IMR-90 (cell line): ENCODE results near the gene SPPL2A. TPM values are rescaled to one million over a fixed set of nuclear protein-coding genes. Genes with fewer than 3 reads are reported as not detected.

Experiments used
- ATAC-seq: fragments of 200-7000 bp; cut with Tn5 transposase; 2 replicates; pipeline ENCODE4 v1.9.1; 2020; ENCODE audit warnings: low read depth, mild to moderate bottlenecking, moderate library complexity
- BruUV-seq: library from RNA; stranded (reverse); fragments of 400-500 nt; replicated peaks from 2 replicates; lab custom pipeline; 2021; lab: Mats Ljungman, UMichigan
- CTCF ChIA-PET: fragments of 300-600 bp; formaldehyde crosslinking; extraction: SDS; loops from one replicate; lab custom pipeline; 2021; ENCODE audit warnings: antibody characterized with exemption; lab: Yijun Ruan, JAX
- POLR2A ChIA-PET: fragments of 300-600 bp; sonication (Branson Sonifier 250); formaldehyde crosslinking; loops from one replicate; lab custom pipeline; 2022; ENCODE audit warnings: antibody characterized with exemption; ENCODE audit not compliant: unreplicated experiment; lab: Charles Lee
- DNase-seq: peaks from one replicate; pipeline ENCODE4 v3.0.0; 2013
- H2AFZ ChIP-seq: replicated peaks from 2 replicates; pipeline ENCODE3; 2013; ENCODE audit warnings: low read length, mild to moderate bottlenecking; ENCODE audit not compliant: poor library complexity
- H2AK5ac ChIP-seq: 2 replicates; pipeline ENCODE4 v1.6.1; 2013; ENCODE audit warnings: low read depth, low read length, inconsistent platforms
- H2AK9ac ChIP-seq: replicated peaks from 2 replicates; pipeline ENCODE3; 2013; ENCODE audit warnings: mild to moderate bottlenecking, low read depth, low read length, moderate library complexity; ENCODE audit not compliant: poor library complexity
- H2BK120ac ChIP-seq: 2 replicates; pipeline ENCODE4 v1.6.1; 2013; ENCODE audit warnings: low read depth, low read length, inconsistent platforms
- H2BK15ac ChIP-seq: 3 replicates; pipeline ENCODE4 v1.6.1; 2013; ENCODE audit warnings: low read depth, low read length, inconsistent platforms
- H2BK20ac ChIP-seq: 2 replicates; pipeline ENCODE4 v1.6.1; 2013; ENCODE audit warnings: low read depth, mild to moderate bottlenecking, inconsistent platforms, low read length, moderate library complexity
- H2BK5ac ChIP-seq: 2 replicates; pipeline ENCODE4 v1.6.1; 2013; ENCODE audit warnings: mild to moderate bottlenecking, low read depth, low read length, inconsistent platforms; ENCODE audit not compliant: poor library complexity, severe bottlenecking
- H3K14ac ChIP-seq: replicated peaks from 2 replicates; pipeline ENCODE4 v1.6.1; 2013; ENCODE audit warnings: low read depth, low read length, inconsistent platforms
- H3K18ac ChIP-seq: 2 replicates; pipeline ENCODE4 v1.6.1; 2013; ENCODE audit warnings: low read depth, low read length, control low read depth
- H3K23ac ChIP-seq: 2 replicates; pipeline ENCODE4 v1.6.1; 2013; ENCODE audit warnings: low read depth, low read length, inconsistent platforms
- H3K27ac ChIP-seq: 2 replicates; pipeline ENCODE4 v1.5.1; 2013; ENCODE audit warnings: mild to moderate bottlenecking, control low read depth, low read length; ENCODE audit not compliant: insufficient read depth
- H3K27me3 ChIP-seq: 2 replicates; pipeline ENCODE4 v1.6.1; 2013; ENCODE audit warnings: low read length; ENCODE audit not compliant: control insufficient read depth, insufficient read depth
- H3K36me3 ChIP-seq: 2 replicates; pipeline ENCODE4 v1.6.1; 2013; ENCODE audit warnings: low read length, mixed read lengths; ENCODE audit not compliant: control insufficient read depth, insufficient read depth
- H3K4ac ChIP-seq: 2 replicates; pipeline ENCODE4 v1.6.1; 2013; ENCODE audit warnings: low read depth, low read length, inconsistent platforms
- H3K4me1 ChIP-seq: 2 replicates; pipeline ENCODE4 v1.6.1; 2013; ENCODE audit warnings: low read length, mixed read lengths; ENCODE audit not compliant: control insufficient read depth, insufficient read depth
- H3K4me2 ChIP-seq: 2 replicates; pipeline ENCODE4 v1.6.1; 2013; ENCODE audit warnings: low read depth, mild to moderate bottlenecking, control low read depth, low read length, moderate library complexity
- H3K4me3 ChIP-seq: 2 replicates; pipeline ENCODE4 v1.5.1; 2013; ENCODE audit warnings: low read depth, mild to moderate bottlenecking, control low read depth, low read length, moderate library complexity; ENCODE audit not compliant: insufficient read depth
- H3K56ac ChIP-seq: 2 replicates; pipeline ENCODE4 v1.6.1; 2013; ENCODE audit warnings: low read length, inconsistent platforms; ENCODE audit not compliant: insufficient read depth; ENCODE audit errors: extremely low read depth
- H3K79me1 ChIP-seq, 2 experiments: 2 replicates each; pipeline ENCODE4 v1.6.1; 2013; ENCODE audit warnings: low read length in 2 of 2, inconsistent platforms in 1 of 2, low read depth in 1 of 2
- H3K9ac ChIP-seq: 2 replicates; pipeline ENCODE4 v1.6.1; 2013; ENCODE audit warnings: low read depth, low read length, control low read depth
- H3K9me1 ChIP-seq: 2 replicates; pipeline ENCODE4 v1.6.1; 2013; ENCODE audit warnings: low read length, inconsistent platforms; ENCODE audit not compliant: insufficient read depth
- H3K9me3 ChIP-seq: 2 replicates; pipeline ENCODE4 v1.6.1; 2013; ENCODE audit warnings: low read length; ENCODE audit not compliant: control insufficient read depth, insufficient read depth
- H4K20me1 ChIP-seq: 2 replicates; pipeline ENCODE4 v1.6.1; 2013; ENCODE audit warnings: low read length, inconsistent platforms; ENCODE audit not compliant: insufficient read depth
- H4K5ac ChIP-seq: 2 replicates; pipeline ENCODE4 v1.6.1; 2013; ENCODE audit warnings: mild to moderate bottlenecking, low read depth, low read length, control low read depth
- H4K8ac ChIP-seq, 2 experiments: 2 replicates each; pipeline ENCODE4 v1.6.1; 2013; ENCODE audit warnings: low read depth in 2 of 2, low read length in 2 of 2, control low read depth in 1 of 2, inconsistent platforms in 1 of 2
- H4K91ac ChIP-seq: 2 replicates; pipeline ENCODE4 v1.6.1; 2013; ENCODE audit warnings: low read depth, low read length, inconsistent platforms; ENCODE audit not compliant: insufficient read depth
- FOS ChIP-seq: fragments of 150-350 bp; IDR thresholded peaks from 2 replicates; pipeline ENCODE4 v1.6.1; 2016; ENCODE audit warnings: low read depth, low read length
- MAFK ChIP-seq: IDR thresholded peaks from 2 replicates; pipeline ENCODE4 v1.6.1; 2012; ENCODE audit warnings: low read depth, low read length, improper control_type of control experiment
- MAZ ChIP-seq: IDR thresholded peaks from 2 replicates; pipeline ENCODE4 v1.6.1; 2012; ENCODE audit warnings: low read depth, mild to moderate bottlenecking, low read length, improper control_type of control experiment, moderate library complexity, borderline replicate concordance
- MXI1 ChIP-seq: IDR thresholded peaks from 2 replicates; pipeline ENCODE4 v1.6.1; 2012; ENCODE audit warnings: low read depth, mild to moderate bottlenecking, low read length, moderate library complexity, borderline replicate concordance
- SMC3 ChIP-seq: fragments of 150-350 bp; IDR thresholded peaks from 2 replicates; pipeline ENCODE4 v1.6.1; 2016; ENCODE audit warnings: low read depth, mild to moderate bottlenecking, antibody characterized with exemption, low read length, moderate library complexity
- WGBS, 2 experiments: methylation state at CpG; one replicate each; pipeline versions ENCODE4 v1.1.5 to v1.1.7; 2013; ENCODE audit warnings: missing lambda C conversion rate in 2 of 2; ENCODE audit not compliant: insufficient read length in 1 of 2; ENCODE audit errors: extremely low coverage in 2 of 2; 5-methylcytosine and 5-hydroxymethylcytosine counted together
- dilution Hi-C: fragments of 300-500 bp; cut with HindIII; formaldehyde crosslinking; loops from one replicate; pipeline ENCODE4 v1.14.3; 2018; ENCODE audit warnings: low sequenced_read_pairs; ENCODE audit not compliant: unreplicated experiment
- in situ Hi-C: fragments of 300-500 bp; cut with MboI; formaldehyde crosslinking; loops from 3 replicates; pipeline ENCODE4 v1.14.3; 2019; ENCODE audit warnings: low sequenced_read_pairs, inconsistent platforms, mixed read lengths
- intact Hi-C: fragments of 100-400 bp; cut with micrococcal nuclease; formaldehyde crosslinking; loops from 2 replicates; pipeline ENCODE4 v1.10.0; 2022
- polyA plus RNA-seq, 3 experiments: library from polyadenylated mRNA; depleted of rRNA; stranded (reverse); fragments of >200 nt; gene quantifications; 2 replicates each; pipeline ENCODE4 v1.2.3, GENCODE V29; 2012; ENCODE audit warnings: low replicate concordance in 1 of 3
- total RNA-seq: library from RNA; depleted of rRNA; stranded (reverse); fragments of >200 nt; gene quantifications from 2 replicates; pipeline ENCODE4 v1.2.3, GENCODE V29; 2012
- TF ChIP-seq, protein P1 (sequence below): fragments of 150-350 bp; IDR thresholded peaks from 2 replicates; pipeline ENCODE4 v1.6.1; 2016; ENCODE audit warnings: low read depth, mild to moderate bottlenecking, low read length, moderate library complexity, borderline replicate concordance

The SPPL2A gene
- total and polyA plus RNA-seq, 2 of the 4 experiments (the other 2 are of a cell fraction): 29.2 to 53.8 TPM

DNA sequence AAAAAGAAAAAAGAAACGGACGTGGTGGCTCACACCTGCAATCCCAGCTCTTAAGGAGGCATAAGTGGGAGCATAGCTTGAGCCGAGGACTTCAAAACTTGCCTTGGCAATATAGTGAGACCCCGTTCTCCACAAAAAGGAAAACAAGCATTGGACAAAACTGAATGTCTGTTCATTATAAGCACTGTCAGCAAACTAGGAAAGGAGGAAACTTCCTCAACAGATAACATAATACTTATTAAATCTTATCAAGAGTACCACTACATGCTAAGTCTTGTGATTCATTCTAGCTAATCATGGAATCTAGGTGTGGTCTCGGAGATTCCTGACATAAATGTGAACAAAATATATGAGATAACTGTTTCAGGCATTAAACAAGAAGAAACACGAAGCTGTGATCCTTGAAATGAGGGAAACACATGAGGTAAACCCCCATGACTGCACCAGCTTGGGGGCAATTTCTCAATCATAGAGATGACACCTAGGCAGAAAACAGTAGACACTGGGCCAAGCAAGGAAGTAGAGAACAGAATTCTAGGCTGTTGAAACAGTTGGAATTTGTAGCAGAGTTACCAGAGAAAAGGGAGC, 112.3 kb downstream of the SPPL2A start:
- ATAC-seq (no peak), DNase-seq (no peak)
- no peaks in the 10 kb centered on the region for H3K9me3 ChIP-seq
- H3K9me1 ChIP-seq: no peaks in the 10 kb centered on the region
- no peaks in the 10 kb centered on the region for H3K4me1 ChIP-seq
- no peak overlapping the region for H3K56ac ChIP-seq
- H4K91ac ChIP-seq: no peak overlapping the region
- H2BK20ac ChIP-seq: no peak overlapping the region
- TF ChIP-seq MXI1 (no peak), MAZ (no peak), FOS (no peak), SMC3 (no peak), MAFK (peak; percentile 30; the same call in 1 of the 2 replicates)
- TF ChIP-seq, protein P1, sequence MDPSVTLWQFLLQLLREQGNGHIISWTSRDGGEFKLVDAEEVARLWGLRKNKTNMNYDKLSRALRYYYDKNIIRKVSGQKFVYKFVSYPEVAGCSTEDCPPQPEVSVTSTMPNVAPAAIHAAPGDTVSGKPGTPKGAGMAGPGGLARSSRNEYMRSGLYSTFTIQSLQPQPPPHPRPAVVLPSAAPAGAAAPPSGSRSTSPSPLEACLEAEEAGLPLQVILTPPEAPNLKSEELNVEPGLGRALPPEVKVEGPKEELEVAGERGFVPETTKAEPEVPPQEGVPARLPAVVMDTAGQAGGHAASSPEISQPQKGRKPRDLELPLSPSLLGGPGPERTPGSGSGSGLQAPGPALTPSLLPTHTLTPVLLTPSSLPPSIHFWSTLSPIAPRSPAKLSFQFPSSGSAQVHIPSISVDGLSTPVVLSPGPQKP: no peak
- BruUV-seq: no TSS peak
- intact Hi-C loops (no loop called here), dilution Hi-C loops (no loop called here), in situ Hi-C loops (no loop called here)
- peaks cover 12 to 19% of the 10 kb centered on the region in 2 experiments for H3K79me1 ChIP-seq
- H2BK5ac ChIP-seq: no peak overlapping the region
- POLR2A ChIA-PET: no interaction called here
- no peaks in the 10 kb centered on the region for H3K27me3 ChIP-seq
- CTCF ChIA-PET: interaction anchor here (1.2 kb wide), 1 partner anchor 11 kb away, joined by 3 read pairs; no protein-coding TSS in a partner anchor
- no peak overlapping the region for H2AK5ac ChIP-seq
- no peak overlapping the region for H2BK15ac ChIP-seq
- H3K36me3 ChIP-seq: peaks cover 33% of the 10 kb centered on the region
- no peak overlapping the region for H2AK9ac ChIP-seq
- H4K8ac ChIP-seq: no peak overlapping the region
- no peak overlapping the region for H3K27ac ChIP-seq
- no peak overlapping the region for H3K4me2 ChIP-seq
- WGBS, 2 experiments: no CpG with 5 or more reads among the region's 6 CpGs
- no peak overlapping the region for H3K9ac ChIP-seq
- no peaks in the 10 kb centered on the region for H4K20me1 ChIP-seq
- no peak overlapping the region for H3K4ac ChIP-seq
- no peak overlapping the region for H3K18ac ChIP-seq
- no peak overlapping the region for H3K14ac ChIP-seq
- H2AFZ ChIP-seq: no peak overlapping the region
- H2BK120ac ChIP-seq: no peak overlapping the region
- no peak overlapping the region for H3K4me3 ChIP-seq
- no peak overlapping the region for H3K23ac ChIP-seq
- no peak overlapping the region for H4K5ac ChIP-seq
